Jurkat, Clone E6-1 (cell line): ENCODE data around the gene TBC1D22A.

Source experiments
- DNase-seq: peaks from one replicate; pipeline ENCODE4 v3.0.0-alpha.2; 2011; ENCODE audit warnings: low read depth, low spot score
- H3K4me3 ChIP-seq: 2 replicates; pipeline ENCODE4 v1.5.1; 2011; ENCODE audit warnings: mild to moderate bottlenecking, low read length, control low read depth, moderate library complexity

TBC1D22A gene

GRCh38 chr22:46890819-46891218 lies 128.4 kb downstream of the TBC1D22A start:
- H3K4me3 ChIP-seq: no peak overlapping the region
- no peak for DNase-seq

- DNase-seq: no peak
- H3K4me3 ChIP-seq: no peak overlapping the region
These were observed 129.0 kb downstream of the TBC1D22A start for GRCh38 chr22:46891382-46891951.

GRCh38 chr22:46892866-46893265 lies 130.4 kb downstream of the TBC1D22A start:
- no peak overlapping the region for H3K4me3 ChIP-seq
- DNase-seq: no peak

GRCh38 chr22:46893281-46894020 lies 131.0 kb downstream of the TBC1D22A start:
- no peak for DNase-seq
- H3K4me3 ChIP-seq: no peak overlapping the region

GRCh38 chr22:46894081-46894671 lies 131.7 kb downstream of the TBC1D22A start:
- no peak for DNase-seq
- H3K4me3 ChIP-seq: no peak overlapping the region

GRCh38 chr22:46894851-46895640 lies 132.6 kb downstream of the TBC1D22A start:
- H3K4me3 ChIP-seq: no peak overlapping the region
- no peak for DNase-seq

- H3K4me3 ChIP-seq: no peak overlapping the region
- DNase-seq: no peak
These were observed 133.3 kb downstream of the TBC1D22A start for GRCh38 chr22:46895753-46896152.

- DNase-seq: no peak
- no peak overlapping the region for H3K4me3 ChIP-seq
These were observed 133.7 kb downstream of the TBC1D22A start for GRCh38 chr22:46896166-46896565.

- H3K4me3 ChIP-seq: no peak overlapping the region
- DNase-seq: no peak
These were observed 134.3 kb downstream of the TBC1D22A start for GRCh38 chr22:46896568-46897245.

- peak; percentile 26 for DNase-seq
- no peak overlapping the region for H3K4me3 ChIP-seq
These were observed 134.8 kb downstream of the TBC1D22A start for GRCh38 chr22:46897246-46897623.

- no peak overlapping the region for H3K4me3 ChIP-seq
- peak; percentile 6 for DNase-seq
These were observed 138.1 kb downstream of the TBC1D22A start for GRCh38 chr22:46900549-46900948.

GRCh38 chr22:46902436-46902835 lies 140.0 kb downstream of the TBC1D22A start:
- H3K4me3 ChIP-seq: no peak overlapping the region
- DNase-seq: no peak

- DNase-seq: no peak
These were observed 140.8 kb downstream of the TBC1D22A start for GRCh38 chr22:46902998-46903916.

GRCh38 chr22:46905415-46905814 lies 143.0 kb downstream of the TBC1D22A start:
- DNase-seq: no peak
- no peak overlapping the region for H3K4me3 ChIP-seq

More at GRCh38 chr22:46902998-46903916, 140.8 kb downstream of the TBC1D22A start:
- no peak overlapping the region for H3K4me3 ChIP-seq

GRCh38 chr22:46905834-46906233 lies 143.4 kb downstream of the TBC1D22A start:
- DNase-seq: no peak
- no peak overlapping the region for H3K4me3 ChIP-seq

- DNase-seq: no peak
These were observed 144.0 kb downstream of the TBC1D22A start for GRCh38 chr22:46906326-46907045.

More at GRCh38 chr22:46906326-46907045, 144.0 kb downstream of the TBC1D22A start:
- no peak overlapping the region for H3K4me3 ChIP-seq
